ENCODE data around the gene SENP7. TPM values are rescaled to one million over a fixed set of nuclear protein-coding genes. Genes with fewer than 3 reads are reported as not detected.

Gene SENP7
- total RNA-seq, 1 donor from 2014 or later, result 112 TPM

DNA sequence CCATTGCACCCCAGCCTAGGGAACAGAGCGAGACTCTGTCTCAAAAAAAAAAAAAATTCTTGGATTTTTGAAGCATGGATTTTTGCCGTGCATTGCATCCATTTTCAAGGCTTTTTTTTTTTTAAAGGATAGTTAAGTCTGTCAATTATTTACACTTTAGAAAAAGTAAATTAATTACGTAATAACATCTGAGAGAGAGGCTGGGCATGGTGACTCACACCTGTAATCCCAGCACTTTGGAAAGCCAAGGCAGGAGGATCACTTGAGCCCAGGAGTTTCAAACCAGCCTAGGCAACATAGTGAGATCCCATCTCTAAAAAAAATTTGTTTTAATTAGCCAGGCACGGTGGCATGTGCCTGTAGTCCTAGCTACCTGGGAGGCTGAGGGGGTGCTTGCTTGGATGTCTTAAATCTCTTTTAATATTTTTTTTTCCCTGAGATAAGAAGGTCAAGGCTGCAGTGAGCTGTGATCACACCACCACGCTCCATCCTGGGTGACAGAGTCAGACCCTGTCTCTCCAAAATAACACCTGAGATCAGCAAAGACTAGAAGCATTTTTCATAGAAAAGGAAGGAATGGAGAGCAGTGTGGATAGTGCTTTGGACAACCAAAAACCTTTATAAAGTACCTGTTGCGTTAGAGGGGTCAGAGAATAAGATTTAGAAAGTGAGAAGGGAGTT is 6.8 kb upstream of the SENP7 start:
- Mint-ChIP-seq H3K36me3 (ENCODE audit: unreplicated experiment) (no peaks in the 10 kb centered on the region), H3K27ac (ENCODE audit: unreplicated experiment) (no peak overlapping the region)

GRCh38 chr3:101518421-101518871 is 5.4 kb upstream of the SENP7 start:
- no peak for TF ChIP-seq CTCF (IDR thresholded peaks at IDR 0.05; ENCODE audit: partially characterized antibody, unreplicated experiment)
- H3K27ac Mint-ChIP-seq (ENCODE audit: unreplicated experiment), result no peak overlapping the region
- no peaks in the 10 kb centered on the region for H3K4me1 Mint-ChIP-seq (ENCODE audit: low read depth, unreplicated experiment)
- no peaks in the 10 kb centered on the region for H3K27me3 Mint-ChIP-seq (ENCODE audit: unreplicated experiment)
- H3K9me3 Mint-ChIP-seq (ENCODE audit: unreplicated experiment), result peaks cover under 1% of the 10 kb centered on the region
- DNase-seq, result no peak
- no peaks in the 10 kb centered on the region for H3K36me3 Mint-ChIP-seq (ENCODE audit: unreplicated experiment)
- H3K4me3 Mint-ChIP-seq (ENCODE audit: unreplicated experiment), result no peak overlapping the region

More for the DNA sequence above, 6.8 kb upstream of the SENP7 start:
- no peaks in the 10 kb centered on the region for H3K4me1 Mint-ChIP-seq (ENCODE audit: low read depth, unreplicated experiment)
- no peaks in the 10 kb centered on the region for H3K9me3 Mint-ChIP-seq (ENCODE audit: unreplicated experiment)
- H3K27me3 Mint-ChIP-seq (ENCODE audit: unreplicated experiment), result no peaks in the 10 kb centered on the region
- TF ChIP-seq CTCF (IDR thresholded peaks at IDR 0.05; ENCODE audit: partially characterized antibody, unreplicated experiment), result no peak
- no peak for DNase-seq
- no peak overlapping the region for H3K4me3 Mint-ChIP-seq (ENCODE audit: unreplicated experiment)

- Mint-ChIP-seq H3K4me3 (ENCODE audit: unreplicated experiment) (peak overlapping the region; percentile 98), H3K4me1 (ENCODE audit: low read depth, unreplicated experiment) (peaks cover 10% of the 10 kb centered on the region), H3K36me3 (ENCODE audit: unreplicated experiment) (no peaks in the 10 kb centered on the region), H3K27me3 (ENCODE audit: unreplicated experiment) (peaks cover 8% of the 10 kb centered on the region), H3K27ac (ENCODE audit: unreplicated experiment) (peak overlapping the region; percentile 100), H3K9me3 (ENCODE audit: unreplicated experiment) (peaks cover 11% of the 10 kb centered on the region)
- DNase-seq, result no peak
- TF ChIP-seq CTCF (IDR thresholded peaks at IDR 0.05; ENCODE audit: partially characterized antibody, unreplicated experiment), result no peak
These were observed 491 bp upstream of the SENP7 start for GRCh38 chr3:101513419-101513986.

GRCh38 chr3:101512396-101512645 is 691 bp downstream of the SENP7 start:
- peaks cover 11% of the 10 kb centered on the region for H3K9me3 Mint-ChIP-seq (ENCODE audit: unreplicated experiment)
- peaks cover 10% of the 10 kb centered on the region for H3K4me1 Mint-ChIP-seq (ENCODE audit: low read depth, unreplicated experiment)
- no peak for DNase-seq
- peaks cover 8% of the 10 kb centered on the region for H3K27me3 Mint-ChIP-seq (ENCODE audit: unreplicated experiment)
- TF ChIP-seq CTCF (IDR thresholded peaks at IDR 0.05; ENCODE audit: partially characterized antibody, unreplicated experiment), result no peak
- H3K4me3 Mint-ChIP-seq (ENCODE audit: unreplicated experiment), result peak overlapping the region; percentile 98
- H3K36me3 Mint-ChIP-seq (ENCODE audit: unreplicated experiment), result no peaks in the 10 kb centered on the region
- H3K27ac Mint-ChIP-seq (ENCODE audit: unreplicated experiment), result peak overlapping the region; percentile 100

- no peak overlapping the region for H3K27ac Mint-ChIP-seq (ENCODE audit: unreplicated experiment)
These were observed 3.2 kb downstream of the SENP7 start for GRCh38 chr3:101509811-101510210.

More at GRCh38 chr3:101509811-101510210, 3.2 kb downstream of the SENP7 start:
- Mint-ChIP-seq H3K9me3 (ENCODE audit: unreplicated experiment) (peaks cover 11% of the 10 kb centered on the region), H3K4me1 (ENCODE audit: low read depth, unreplicated experiment) (peaks cover 10% of the 10 kb centered on the region), H3K27me3 (ENCODE audit: unreplicated experiment) (peaks cover 8% of the 10 kb centered on the region), H3K4me3 (ENCODE audit: unreplicated experiment) (peak overlapping the region; percentile 10), H3K36me3 (ENCODE audit: unreplicated experiment) (no peaks in the 10 kb centered on the region)
- TF ChIP-seq CTCF (IDR thresholded peaks at IDR 0.05; ENCODE audit: partially characterized antibody, unreplicated experiment), result no peak
- no peak for DNase-seq

Measured in glutamatergic neuron (in vitro differentiated cells).